ENCODE data around the gene OR10A6. TPM values are rescaled to one million over a fixed set of nuclear protein-coding genes. Genes with fewer than 3 reads are reported as not detected.

The OR10A6 gene
- total and polyA plus RNA-seq, 9 of the 15 experiments (the other 6 are each of a cell fraction or from before 2014, with no cell fraction given): not detected

DNA sequence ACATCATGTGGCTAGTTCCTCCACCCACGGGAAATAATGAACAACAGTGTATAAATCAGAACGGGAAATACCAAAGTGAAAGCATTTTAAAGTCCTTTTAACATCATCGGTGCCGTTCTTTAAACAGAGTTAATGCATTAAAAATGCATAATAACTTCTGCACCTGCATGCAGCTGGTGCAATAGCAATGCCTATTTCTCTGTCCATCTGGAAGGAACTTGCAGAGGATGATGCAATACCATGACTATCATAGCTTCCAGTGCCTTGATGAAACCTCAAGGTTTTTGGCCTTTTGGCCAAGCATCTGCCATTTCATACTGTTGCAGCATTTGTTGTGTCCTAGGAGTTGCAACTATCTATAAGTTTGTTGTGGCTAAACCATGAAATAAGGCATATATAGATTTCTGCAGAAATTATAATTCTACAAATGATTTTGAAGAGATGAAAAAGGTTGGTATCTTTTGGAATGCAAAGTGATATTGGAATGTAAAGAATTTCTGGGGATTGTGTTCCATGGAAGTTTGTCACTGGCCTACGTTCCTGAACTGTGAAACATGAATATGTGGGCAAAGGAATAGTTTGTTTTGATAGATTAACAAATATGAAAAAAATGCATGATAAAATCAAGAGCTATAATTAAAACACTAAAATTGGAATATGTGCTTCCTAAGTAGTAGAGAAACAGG is 46.3 kb upstream of the OR10A6 start (continued):
- peak; percentile 25; the same call in 1 of the 2 replicates for TF ChIP-seq TCF3 (CRISPR knock-in tag; IDR thresholded peaks at IDR 0.05)
- no peak for TF ChIP-seq HEY1 (CRISPR knock-in tag; IDR thresholded peaks at IDR 0.05; ENCODE audit: borderline replicate concordance)
- TF ChIP-seq TAF7 (tag; IDR thresholded peaks at IDR 0.05): no peak
- TF ChIP-seq, protein P1, sequence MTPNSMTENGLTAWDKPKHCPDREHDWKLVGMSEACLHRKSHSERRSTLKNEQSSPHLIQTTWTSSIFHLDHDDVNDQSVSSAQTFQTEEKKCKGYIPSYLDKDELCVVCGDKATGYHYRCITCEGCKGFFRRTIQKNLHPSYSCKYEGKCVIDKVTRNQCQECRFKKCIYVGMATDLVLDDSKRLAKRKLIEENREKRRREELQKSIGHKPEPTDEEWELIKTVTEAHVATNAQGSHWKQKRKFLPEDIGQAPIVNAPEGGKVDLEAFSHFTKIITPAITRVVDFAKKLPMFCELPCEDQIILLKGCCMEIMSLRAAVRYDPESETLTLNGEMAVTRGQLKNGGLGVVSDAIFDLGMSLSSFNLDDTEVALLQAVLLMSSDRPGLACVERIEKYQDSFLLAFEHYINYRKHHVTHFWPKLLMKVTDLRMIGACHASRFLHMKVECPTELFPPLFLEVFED (CRISPR knock-in tag; conservative IDR thresholded peaks at IDR 0.05): no peak
- TF ChIP-seq EHMT2 (IDR thresholded peaks at IDR 0.05): no peak; the same call in 1 of the 2 replicates
- no peak for TF ChIP-seq SMC3 (conservative IDR thresholded peaks at IDR 0.05; ENCODE audit: insufficient read depth, low read depth, low read length)
- no peak for TF ChIP-seq PTBP1 (IDR thresholded peaks at IDR 0.05; ENCODE audit: low read depth, low read length)
- TF ChIP-seq, protein P2, sequence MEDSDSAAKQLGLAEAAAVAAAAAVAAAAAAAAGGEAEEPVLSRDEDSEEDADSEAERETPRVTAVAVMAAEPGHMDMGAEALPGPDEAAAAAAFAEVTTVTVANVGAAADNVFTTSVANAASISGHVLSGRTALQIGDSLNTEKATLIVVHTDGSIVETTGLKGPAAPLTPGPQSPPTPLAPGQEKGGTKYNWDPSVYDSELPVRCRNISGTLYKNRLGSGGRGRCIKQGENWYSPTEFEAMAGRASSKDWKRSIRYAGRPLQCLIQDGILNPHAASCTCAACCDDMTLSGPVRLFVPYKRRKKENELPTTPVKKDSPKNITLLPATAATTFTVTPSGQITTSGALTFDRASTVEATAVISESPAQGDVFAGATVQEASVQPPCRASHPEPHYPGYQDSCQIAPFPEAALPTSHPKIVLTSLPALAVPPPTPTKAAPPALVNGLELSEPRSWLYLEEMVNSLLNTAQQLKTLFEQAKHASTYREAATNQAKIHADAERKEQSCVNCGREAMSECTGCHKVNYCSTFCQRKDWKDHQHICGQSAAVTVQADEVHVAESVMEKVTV (CRISPR knock-in tag; IDR thresholded peaks at IDR 0.05): no peak
- TF ChIP-seq, protein P3, sequence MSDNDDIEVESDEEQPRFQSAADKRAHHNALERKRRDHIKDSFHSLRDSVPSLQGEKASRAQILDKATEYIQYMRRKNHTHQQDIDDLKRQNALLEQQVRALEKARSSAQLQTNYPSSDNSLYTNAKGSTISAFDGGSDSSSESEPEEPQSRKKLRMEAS (CRISPR knock-in tag; IDR thresholded peaks at IDR 0.05): no peak
- TF ChIP-seq THAP12 (CRISPR knock-in tag; IDR thresholded peaks at IDR 0.05): no peak
- TF ChIP-seq CBFA2T3 (IDR thresholded peaks at IDR 0.05): peak; percentile 59
- 0 out of 2 replicates have a peak, but pooled peaks have one; percentile 25 for TF ChIP-seq DPF2 (IDR thresholded peaks at IDR 0.05)
- no peak for TF ChIP-seq HMGN3 (IDR thresholded peaks at IDR 0.05; ENCODE audit: borderline replicate concordance, extremely low read depth, insufficient read length, low read depth, low read length)
- TF ChIP-seq DMBX1 (CRISPR knock-in tag; IDR thresholded peaks at IDR 0.05; ENCODE audit: borderline replicate concordance): peak; percentile 56; the same call in 1 of the 2 replicates
- no peak for TF ChIP-seq SMARCC2 (IDR thresholded peaks at IDR 0.05; ENCODE audit: low read depth)

All from K562 (cell line).